ENCODE measurements around the gene IGHMBP2. TPM values are rescaled to one million over a fixed set of nuclear protein-coding genes. Genes with fewer than 3 reads are reported as not detected.

Gene IGHMBP2
- polyA plus RNA-seq, 1 donor = 14.1 TPM

GRCh38 chr11:68940651-68941323, 37.1 kb downstream of the IGHMBP2 start:
- DNase-seq = no peak

DNA sequence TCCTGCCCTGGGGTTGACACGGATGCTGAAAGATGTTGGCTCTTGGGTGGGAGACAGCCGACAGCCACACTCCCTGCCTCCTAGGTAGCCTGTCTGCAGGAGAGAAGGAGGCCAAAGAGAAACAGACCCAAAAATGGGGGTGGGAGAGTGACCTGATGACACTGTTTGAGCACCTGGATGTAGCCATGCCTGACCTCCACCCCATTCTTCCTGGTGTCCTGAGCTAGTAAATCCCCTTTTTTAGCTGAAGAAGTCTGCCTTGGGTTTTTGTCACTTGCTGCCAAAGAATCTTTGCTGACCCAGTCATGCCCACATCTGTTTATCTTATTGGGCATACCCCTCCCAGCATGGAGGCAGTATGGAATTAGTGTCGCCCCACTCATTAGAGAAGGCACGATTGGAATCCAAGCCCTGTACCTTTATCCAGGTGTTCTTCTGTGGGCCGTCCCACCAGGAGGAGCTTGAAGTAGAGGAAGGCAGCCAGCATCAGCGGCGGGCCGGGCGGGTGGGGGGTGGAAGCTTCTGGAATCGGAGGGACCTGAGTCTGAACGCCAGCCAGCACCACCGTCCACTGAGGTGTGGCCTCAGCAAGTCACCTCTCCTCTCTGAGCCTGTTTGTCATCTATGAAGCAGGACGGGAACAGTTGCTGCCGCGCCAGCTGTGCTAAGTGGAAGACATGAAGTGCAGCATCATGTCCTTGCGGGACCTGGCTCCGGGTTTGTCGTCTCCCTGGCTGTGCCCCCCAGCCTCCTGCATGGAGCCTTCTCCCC, 37.8 kb downstream of the IGHMBP2 start:
- DNase-seq = no peak

- DNase-seq = no peak
Observed at GRCh38 chr11:68942095-68942620, 38.5 kb downstream of the IGHMBP2 start.

- no peak for DNase-seq
Observed at GRCh38 chr11:68942751-68943271, 39.1 kb downstream of the IGHMBP2 start.

GRCh38 chr11:68946416-68947090, 42.9 kb downstream of the IGHMBP2 start:
- peak; percentile 59 for DNase-seq

DNA sequence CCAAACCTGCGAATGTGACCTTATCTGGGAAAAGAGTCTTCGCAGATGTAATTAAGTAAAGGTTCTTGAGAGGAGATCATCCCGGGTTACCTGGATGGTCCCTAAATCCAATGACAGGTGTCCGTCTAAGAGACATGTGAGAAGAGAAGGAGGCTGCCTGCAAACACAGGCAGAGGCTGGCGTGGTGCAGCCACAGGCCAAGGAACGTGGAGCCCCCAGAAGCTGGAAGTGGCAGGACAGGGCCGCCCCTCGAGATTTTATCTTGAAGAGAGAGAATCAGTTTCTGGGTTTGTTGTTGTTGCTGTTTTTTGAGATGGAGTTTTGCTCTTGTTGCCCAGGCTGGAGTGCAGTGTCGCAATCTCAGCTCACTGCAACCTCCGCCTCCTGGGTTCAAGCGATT, 43.5 kb downstream of the IGHMBP2 start:
- no peak for DNase-seq

DNA sequence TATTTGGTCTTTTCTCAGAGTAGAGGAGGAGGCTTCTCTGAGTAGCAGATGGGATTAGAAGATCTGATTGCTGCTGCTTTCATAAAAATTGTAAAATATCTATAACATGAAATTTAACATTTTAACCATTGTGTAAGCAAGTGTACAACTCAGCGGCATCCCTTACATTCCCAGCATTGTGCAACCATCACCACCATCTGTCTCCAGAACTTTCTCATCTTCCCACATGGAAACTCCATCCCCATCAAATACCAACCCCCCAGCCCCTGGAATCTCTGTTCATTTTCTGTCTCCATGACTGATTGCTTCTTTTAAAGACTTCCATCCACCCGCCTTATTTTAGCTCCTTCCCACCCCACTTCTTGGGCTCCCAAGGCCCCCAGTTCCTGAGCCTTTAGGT, 44.8 kb downstream of the IGHMBP2 start:
- no peak for DNase-seq

DNA sequence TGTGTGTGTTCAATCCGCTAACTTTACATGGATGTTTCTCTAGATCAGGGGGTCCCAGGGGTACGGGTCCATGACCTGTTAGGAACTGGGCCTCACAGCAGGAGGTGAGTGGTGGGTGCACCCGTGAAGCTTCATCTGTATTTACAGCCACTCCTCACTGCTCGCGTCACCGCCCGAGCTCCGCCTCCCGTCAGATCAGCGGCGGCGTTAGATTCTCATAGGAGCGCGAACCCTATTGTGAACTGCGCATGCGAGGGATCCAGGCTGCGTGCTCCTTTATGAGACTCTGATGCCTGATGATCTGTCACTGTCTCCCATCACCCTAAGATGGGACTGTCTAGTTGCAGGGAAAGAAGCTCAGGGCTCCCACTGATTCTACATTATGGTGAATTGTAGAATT, 45.2 kb downstream of the IGHMBP2 start:
- DNase-seq = no peak

DNA sequence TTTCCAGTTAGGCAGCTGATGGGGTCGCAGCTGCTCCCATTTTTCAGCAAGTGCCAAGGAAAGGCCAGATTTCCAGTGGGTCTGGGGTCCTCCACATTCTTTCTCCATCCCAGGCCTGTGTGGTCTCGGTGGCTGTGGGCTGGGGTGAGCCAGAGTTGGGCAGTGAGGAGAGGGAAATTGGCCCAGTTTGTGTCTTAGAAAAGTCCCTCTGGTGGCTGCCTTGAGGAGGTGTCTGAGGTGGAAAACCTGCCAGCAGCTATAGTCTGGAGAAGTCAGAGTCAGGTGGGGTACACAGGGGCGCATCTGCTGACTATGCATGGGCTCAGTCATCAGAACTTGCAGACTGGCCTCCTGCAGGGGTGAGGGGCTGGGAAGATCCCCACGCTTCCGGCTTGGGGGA, 46.6 kb downstream of the IGHMBP2 start:
- no peak for DNase-seq

GRCh38 chr11:68950762-68951161, 47.1 kb downstream of the IGHMBP2 start:
- DNase-seq = no peak

DNA sequence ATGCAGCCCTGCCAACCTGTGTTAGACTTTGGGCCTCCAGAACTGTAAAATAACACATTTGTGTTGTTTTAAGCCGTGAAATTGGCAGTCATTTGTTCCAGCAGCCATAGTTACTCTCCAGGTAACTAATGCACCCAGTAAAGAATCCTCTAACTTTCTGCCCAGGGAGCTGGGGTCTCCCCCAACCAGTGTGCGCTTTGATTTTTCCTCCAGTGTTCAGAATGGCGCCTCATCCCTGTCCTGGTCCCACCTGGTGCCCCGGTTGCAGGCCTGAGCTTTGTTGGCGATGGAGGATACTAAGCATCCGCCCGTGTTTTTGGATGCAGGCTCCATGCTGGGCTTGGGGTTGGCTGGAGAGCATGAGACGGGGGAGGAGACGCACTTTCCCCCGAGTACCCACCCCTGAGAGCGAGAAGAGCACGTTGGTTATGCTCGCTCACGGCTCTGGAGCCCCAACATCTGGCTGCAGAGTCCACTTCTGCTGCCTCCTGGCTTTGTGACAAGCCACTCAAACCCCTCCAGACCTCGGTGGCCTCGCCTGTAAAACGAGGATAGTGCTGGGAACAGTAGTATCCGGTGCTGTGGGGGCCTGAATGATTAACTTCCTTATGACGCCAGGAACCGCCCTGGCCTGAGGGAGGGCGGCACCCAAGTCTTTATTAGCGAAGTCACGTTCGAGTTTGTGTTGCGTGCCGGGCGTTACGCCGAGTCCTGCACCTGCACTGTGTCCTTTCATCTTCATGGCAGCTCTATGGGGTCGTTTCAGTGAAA, 51.3 kb downstream of the IGHMBP2 start:
- DNase-seq = no peak

- DNase-seq = no peak
Observed at GRCh38 chr11:68955607-68955958, 51.9 kb downstream of the IGHMBP2 start.

- DNase-seq = no peak
Observed at GRCh38 chr11:68956142-68956541, 52.5 kb downstream of the IGHMBP2 start.

DNA sequence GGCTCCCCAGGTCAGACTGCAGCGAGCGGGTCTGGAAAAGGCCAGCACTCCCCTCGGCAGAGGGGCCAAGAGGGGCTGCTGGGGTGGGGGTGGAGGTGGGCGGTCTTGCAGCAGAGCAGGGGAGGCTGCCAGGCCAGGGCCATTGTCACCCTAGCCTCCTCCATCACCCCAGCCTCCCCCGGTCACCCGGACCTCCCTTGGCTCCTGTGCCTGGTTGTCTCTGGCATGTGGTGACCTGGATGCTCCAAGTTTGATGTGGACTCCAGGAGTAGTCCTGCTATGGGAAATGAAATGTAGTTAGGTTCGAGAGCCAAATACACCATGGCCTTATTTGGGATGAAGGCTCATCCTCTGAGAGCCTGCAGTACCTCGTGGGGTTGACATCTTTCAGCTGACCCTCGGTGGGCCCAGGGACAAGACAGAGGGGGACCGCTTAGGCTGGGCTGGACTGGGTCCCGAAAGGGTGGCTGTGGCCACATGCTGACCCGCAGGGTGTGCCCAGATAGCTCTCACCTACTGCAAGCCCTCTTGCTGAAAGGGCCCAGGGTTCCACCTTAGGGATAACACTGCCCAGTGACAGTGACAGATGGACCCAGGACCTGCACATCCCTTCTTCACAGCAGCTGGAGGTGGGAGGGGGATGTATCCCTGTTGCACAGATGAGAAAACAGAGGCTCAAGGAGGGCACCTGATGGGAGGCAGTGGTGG, 53.0 kb downstream of the IGHMBP2 start:
- DNase-seq = no peak

- no peak for DNase-seq
Observed at GRCh38 chr11:68958211-68958610, 54.5 kb downstream of the IGHMBP2 start.

GRCh38 chr11:68959465-68960293, 56.0 kb downstream of the IGHMBP2 start:
- DNase-seq = no peak

DNA sequence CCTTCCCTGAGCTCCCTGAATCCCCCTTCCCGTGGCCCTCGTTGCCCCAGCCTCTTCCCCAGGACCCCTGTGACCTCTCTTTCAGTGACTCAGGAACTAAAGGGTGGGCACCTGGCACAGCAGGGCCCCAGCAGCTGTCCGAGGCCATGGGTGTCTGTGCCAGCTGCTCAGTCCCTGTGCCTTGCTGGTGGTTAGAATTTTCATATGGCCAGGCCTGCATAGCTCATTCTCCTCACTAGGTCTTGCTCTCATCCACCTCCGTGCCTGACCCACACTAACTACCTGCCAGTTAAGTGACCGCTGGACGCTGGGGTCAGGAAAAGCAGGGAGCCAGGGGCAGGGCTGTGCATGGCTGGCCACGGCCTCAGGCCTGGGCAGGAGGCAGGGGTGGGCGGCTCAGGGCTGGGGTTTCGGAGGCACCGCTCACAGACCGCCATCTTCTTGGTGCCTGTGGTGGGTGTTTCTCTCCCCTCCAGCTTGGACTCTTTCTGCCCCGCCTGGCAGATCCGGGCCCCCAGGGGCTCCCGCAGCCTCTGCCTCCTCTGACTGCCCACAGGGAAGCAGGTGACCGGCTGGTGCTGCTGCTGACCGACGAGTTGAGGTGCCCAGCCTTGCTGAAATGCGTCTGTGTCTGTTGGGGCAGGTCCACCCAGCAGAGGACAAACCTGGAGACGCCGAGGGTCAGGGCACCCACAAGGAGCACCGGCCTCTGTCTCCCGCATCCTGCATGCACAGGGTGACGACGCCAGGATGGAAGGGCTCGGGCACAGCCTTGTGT, 56.8 kb downstream of the IGHMBP2 start:
- DNase-seq = no peak

DNA sequence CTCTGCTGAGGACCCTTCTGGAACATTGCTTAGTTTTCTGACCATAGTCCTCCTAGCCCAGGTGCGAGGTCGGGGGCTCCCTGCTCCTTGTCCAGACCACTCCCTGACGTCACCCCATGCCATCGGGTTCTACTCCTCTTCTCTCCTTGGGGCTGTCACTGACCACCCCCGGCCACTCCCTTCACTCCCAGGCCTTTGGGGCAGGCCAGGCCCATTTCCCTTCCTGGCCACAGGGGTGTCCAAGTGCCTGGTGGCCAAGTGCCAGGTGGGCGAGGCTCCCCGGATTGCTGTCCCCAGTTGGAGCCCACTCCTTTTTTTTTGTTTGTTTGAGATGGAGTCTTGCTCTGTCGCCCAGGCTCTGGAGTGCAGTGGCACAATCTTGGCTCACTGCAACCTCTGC, 57.6 kb downstream of the IGHMBP2 start:
- DNase-seq = no peak

- DNase-seq = no peak
Observed at GRCh38 chr11:68962527-68963250, 59.0 kb downstream of the IGHMBP2 start.

Measured in hindlimb muscle (tissue), 1 donor.